ENCODE measurements around the gene C17orf58. TPM values are rescaled to one million over a fixed set of nuclear protein-coding genes. Genes with fewer than 3 reads are reported as not detected.
"Not testable (repeated sequence)": the region's sequence is repeated elsewhere in the genome, so short reads cannot be mapped to it uniquely, and the experiment has no call there.

Gene C17orf58
- total RNA-seq, 1 donor from 2014 or later, result 6.2 TPM

DNA sequence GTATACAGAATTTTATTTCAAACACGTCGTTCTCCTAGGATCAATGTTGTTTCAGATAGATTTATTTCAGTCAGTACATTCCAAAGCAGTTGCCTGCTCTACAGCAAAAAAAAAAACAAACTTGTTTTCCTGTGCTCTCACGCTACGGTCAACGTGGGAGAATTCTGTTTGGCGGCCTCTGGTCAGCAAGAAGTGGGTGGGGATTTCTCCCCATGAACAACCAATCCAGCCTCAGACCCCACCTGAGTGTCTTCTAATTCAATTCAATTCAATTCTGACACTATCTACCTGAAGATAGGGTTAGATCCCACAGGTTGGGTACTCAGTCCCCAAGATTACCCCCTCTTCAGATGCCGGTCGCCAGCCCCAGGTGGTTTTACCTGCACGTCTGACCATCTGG, 22.1 kb downstream of the C17orf58 start:
- no peak for ATAC-seq
- intact Hi-C loops (cut with DNase I), result no loop called here

DNA sequence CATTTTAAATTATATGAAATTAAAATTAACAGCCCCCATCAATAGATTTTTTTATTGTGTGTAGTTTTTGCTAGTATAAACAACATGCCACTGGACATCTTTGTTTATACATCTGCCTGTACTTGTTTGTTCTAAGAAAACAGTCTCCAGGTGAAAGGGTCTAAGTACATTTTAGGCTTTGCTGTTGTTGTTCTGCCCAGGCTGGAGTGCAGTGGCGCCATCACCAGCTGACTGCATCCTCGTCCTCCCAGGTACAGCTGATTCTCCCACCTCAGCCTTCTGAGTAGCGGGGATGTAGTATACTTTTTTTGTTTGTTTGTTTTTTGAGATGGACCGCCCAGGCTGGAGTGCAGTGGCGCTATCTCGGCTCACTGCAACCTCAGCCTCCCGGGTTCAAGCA, 25.5 kb downstream of the C17orf58 start:
- no peak for DNase-seq (ENCODE audit: low spot score)
- intact Hi-C loops (cut with DNase I), result no loop called here
- ATAC-seq, result no peak

More for the DNA sequence above, 22.1 kb downstream of the C17orf58 start:
- DNase-seq (ENCODE audit: low spot score), result no peak

DNA sequence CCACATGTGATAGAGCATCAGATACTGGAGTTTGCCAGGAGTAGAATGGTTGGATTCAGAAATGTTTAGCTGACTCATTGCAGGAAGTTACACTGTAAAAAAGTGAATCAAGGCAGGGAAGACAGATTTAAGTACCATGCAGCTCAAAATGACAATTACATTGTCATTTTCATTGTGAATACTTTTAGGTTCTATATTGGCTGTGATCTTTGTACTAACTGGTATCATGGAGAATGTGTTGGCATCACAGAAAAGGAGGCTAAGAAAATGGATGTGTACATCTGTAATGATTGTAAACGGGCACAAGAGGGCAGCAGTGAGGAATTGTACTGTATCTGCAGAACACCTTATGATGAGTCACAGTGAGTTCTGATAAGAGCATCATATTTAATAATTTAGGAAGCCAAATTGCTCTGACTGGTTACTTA, 33.1 kb downstream of the C17orf58 start:
- DNase-seq (ENCODE audit: low spot score) (peak; percentile 81), ATAC-seq (peak; percentile 87)
- intact Hi-C loops (cut with DNase I), result not testable (repeated sequence)

DNA sequence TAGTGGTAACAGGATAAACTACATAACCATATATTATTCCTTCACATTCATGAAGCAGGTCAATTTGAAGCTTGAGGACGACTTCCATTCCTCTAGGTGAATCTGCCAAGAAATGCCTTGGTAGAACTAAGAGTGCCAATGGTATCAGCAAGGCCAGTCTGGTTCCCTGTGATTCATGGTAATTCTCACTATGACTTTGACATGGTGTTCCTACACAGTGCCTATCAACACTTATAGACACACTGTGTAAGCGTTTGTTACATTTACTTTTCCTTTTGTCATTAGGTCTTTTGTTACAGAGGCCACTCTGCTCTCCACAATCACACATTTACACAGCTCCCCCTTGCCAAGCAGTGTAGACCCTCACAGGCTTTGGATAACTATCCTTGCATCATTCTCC, 34.1 kb downstream of the C17orf58 start:
- DNase-seq (ENCODE audit: low spot score); intact Hi-C loops (cut with DNase I): not testable (repeated sequence)
- ATAC-seq, result peak; percentile 15

DNA sequence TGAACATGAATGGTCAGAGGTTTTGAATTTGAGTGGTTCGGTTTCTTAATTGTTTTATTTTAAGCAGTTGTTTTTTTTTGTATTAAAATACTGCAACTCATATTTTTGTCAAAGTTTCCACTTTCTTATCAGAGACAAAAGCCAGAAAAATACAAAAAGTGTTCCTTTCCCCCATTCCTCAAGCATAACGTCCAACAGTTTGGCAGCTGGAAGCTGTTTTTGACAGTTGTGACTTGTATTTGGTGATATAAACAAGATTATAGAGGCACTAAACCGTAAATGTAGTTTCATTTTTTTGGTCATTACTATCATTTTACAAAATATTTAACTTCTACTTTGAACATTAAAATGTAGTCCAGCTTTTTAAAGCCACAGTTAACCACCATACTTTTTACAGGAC, 36.0 kb downstream of the C17orf58 start:
- DNase-seq (ENCODE audit: low spot score); ATAC-seq; intact Hi-C loops (cut with DNase I): not testable (repeated sequence)

DNA sequence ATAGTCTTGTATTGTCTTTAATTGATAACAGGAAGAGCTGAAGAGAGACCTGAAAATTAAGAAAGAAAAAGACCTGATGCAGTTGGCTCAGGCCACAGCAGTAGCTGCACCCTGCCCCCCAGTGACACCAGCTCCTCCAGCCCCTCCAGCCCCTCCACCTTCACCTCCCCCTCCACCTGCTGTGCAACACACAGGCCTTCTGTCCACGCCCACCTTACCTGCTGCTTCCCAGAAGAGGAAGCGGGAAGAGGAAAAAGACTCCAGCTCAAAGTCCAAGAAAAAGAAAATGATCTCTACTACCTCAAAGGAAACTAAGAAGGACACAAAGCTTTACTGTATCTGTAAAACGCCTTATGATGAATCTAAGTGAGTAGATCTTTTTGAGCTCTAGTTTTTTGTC, 36.8 kb downstream of the C17orf58 start:
- intact Hi-C loops (cut with DNase I), result no loop called here
- ATAC-seq, result no peak

DNA sequence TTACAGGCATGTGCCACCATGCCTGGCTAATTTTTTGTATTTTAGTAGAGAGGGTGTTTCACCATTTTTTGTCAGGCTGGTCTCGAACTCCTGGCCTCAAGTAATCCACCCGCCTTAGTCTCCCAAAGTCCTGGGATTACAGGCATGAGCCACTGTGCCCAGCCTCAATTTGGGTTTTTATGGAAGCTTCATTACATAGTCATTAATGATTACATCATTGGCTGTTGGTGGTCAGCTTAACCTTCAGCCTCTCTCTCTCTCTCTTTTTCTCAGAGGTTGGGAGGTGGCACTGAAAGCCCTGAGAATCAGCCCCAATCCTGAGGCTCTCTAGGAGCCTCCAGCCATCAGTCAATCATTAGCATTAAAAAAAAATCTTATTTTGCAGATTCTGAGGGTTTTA, 45.3 kb downstream of the C17orf58 start:
- DNase-seq (ENCODE audit: low spot score) (no peak), ATAC-seq (no peak)
- intact Hi-C loops (cut with DNase I), result no loop called here

More for the DNA sequence above, 36.8 kb downstream of the C17orf58 start:
- DNase-seq (ENCODE audit: low spot score), result no peak

DNA sequence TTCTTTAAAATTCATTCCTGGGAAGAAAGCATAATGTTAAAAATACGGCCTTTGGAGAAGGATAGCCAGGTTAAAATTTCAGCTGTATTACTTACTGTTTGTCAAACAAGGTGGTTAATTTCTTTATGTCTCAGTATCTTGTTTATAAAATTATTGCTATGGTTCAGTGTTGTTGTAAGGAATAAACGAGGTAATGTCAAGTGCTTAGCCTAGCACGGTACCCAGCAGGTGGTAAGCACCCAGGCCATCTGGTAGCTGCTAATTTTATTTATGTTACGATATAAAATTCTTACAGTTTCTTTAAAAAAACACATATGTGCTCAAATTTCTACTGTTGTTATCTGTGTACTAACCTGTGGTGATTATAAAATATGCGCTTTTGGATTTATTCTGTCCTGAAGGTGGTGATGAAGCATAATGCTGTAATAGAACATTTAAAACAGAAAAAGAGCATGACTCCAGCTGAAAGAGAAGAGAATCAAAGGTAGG, 48.9 kb downstream of the C17orf58 start:
- intact Hi-C loops (cut with DNase I), result no loop called here
- ATAC-seq, result no peak
- no peak for DNase-seq (ENCODE audit: low spot score)

DNA sequence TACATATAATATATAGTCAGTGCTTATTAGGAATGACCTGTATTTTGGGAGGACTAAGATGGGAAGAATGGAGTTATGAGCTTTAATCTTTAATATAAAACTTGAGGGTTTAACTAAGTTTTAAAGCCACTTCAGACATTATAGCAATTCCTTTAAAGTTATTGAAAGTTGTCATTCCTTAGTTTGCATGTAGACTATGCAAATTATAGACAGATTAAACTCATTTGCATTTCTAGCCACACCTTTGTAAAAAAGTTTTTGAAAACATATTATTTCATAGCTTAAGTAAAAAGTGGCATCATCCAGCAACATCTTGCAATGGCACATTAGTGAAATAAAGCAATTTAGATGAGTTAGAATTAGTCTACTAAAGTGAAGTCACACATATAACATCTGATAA, 49.8 kb downstream of the C17orf58 start:
- intact Hi-C loops (cut with DNase I), result no loop called here
- no peak for DNase-seq (ENCODE audit: low spot score)
- no peak for ATAC-seq

DNA sequence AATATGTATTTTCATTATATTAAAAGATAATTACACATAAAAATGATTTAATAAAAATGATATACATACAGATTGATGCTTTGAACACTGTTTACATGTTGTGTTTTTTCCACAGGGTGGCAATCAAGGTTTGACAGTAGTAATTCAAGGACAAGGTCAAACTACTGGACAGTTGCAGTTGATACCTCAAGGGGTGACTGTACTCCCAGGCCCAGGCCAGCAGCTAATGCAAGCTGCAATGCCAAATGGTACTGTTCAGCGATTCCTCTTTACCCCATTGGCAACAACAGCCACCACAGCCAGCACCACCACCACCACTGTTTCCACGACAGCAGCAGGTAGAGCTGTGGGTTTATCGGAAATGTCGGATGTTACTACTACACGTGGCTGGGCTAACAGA, 52.2 kb downstream of the C17orf58 start:
- intact Hi-C loops (cut with DNase I), result no loop called here
- DNase-seq (ENCODE audit: low spot score) (no peak), ATAC-seq (no peak)

DNA sequence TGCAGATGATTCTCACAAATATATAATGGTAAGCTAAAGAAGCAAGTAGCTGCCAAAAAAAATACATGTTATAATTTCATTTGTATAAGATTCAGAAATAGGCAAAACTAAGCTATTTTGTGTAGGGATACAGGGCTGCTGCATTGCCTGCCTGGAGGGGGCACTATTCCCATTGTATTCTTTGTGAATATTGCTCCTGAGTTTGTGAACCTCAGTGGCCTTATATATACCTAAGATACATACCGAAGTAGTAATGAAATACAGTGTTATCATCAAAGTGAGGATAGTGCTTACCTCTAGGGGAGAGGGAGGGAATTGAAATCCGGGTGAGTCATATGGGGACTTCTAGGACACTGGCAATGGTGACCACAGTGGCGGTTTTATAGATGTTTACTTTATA, 53.5 kb downstream of the C17orf58 start:
- DNase-seq (ENCODE audit: low spot score), result no peak
- intact Hi-C loops (cut with DNase I), result no loop called here
- no peak for ATAC-seq

Other genes starting within 250 kb of the C17orf58 start
- gene BPTF, start 171.0 kb downstream of the C17orf58 start, total RNA-seq, result 154 TPM
- 15.0 TPM for gene KPNA2, start 39.3 kb upstream of the C17orf58 start, total RNA-seq

Data from sciatic nerve (tissue), 2 donors.